Mononuclear cell (primary cell): ENCODE data around the gene BAHD1. TPM values are rescaled to one million over a fixed set of nuclear protein-coding genes. Genes with fewer than 3 reads are reported as not detected.

Experiments used
- H3K27me3 ChIP-seq: 2 replicates; pipeline ENCODE4 v1.6.0; 2011; ENCODE audit warnings: low read length, control low read depth; ENCODE audit not compliant: insufficient read depth
- H3K4me1 ChIP-seq: 2 replicates; pipeline ENCODE4 v1.5.1; 2011; ENCODE audit warnings: mild to moderate bottlenecking, low read length, control low read depth; ENCODE audit not compliant: insufficient read depth
- H3K4me3 ChIP-seq: 2 replicates; pipeline ENCODE4 v1.5.1; 2011; ENCODE audit warnings: mild to moderate bottlenecking, low read length, moderate library complexity
- H3K9me3 ChIP-seq: 2 replicates; pipeline ENCODE4 v1.5.1; 2011; ENCODE audit warnings: low read depth, mild to moderate bottlenecking, control low read depth, low read length
- total RNA-seq: library from RNA; depleted of rRNA; stranded (reverse); fragments of >200 nt; gene quantifications from one replicate; pipeline ENCODE4 v1.2.3, GENCODE V29; 2012

BAHD1 gene
- total RNA-seq, 1 donor, result 13.9 TPM

GRCh38 chr15:40465939-40466338 lies 25.2 kb downstream of the BAHD1 start:
- H3K27me3 ChIP-seq, result no peaks in the 10 kb centered on the region
- no peaks in the 10 kb centered on the region for H3K9me3 ChIP-seq
- peaks cover 7% of the 10 kb centered on the region for H3K4me1 ChIP-seq
- H3K4me3 ChIP-seq, result no peak overlapping the region

GRCh38 chr15:40466426-40467260 lies 25.9 kb downstream of the BAHD1 start:
- H3K9me3 ChIP-seq, result no peaks in the 10 kb centered on the region
- H3K27me3 ChIP-seq, result no peaks in the 10 kb centered on the region
- no peak overlapping the region for H3K4me3 ChIP-seq
- H3K4me1 ChIP-seq, result peaks cover 11% of the 10 kb centered on the region

DNA sequence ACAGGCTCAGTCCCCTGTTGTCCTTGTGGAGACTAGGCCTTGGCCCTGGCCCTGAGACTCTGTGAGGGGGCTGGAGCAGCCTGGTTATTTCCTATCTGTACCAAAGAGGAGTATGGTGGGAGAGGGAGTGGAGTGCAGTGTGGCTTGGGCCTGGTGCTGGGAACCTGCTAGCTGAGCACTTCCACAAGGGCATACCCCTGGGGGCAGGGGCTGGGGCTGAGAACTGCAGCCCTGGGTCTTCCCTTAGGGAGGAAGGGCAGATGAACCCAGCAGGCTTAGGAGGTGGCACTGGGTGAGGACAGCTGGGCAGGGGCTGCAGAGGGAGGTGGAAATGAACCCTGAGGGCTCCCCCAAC lies 26.5 kb downstream of the BAHD1 start:
- no peaks in the 10 kb centered on the region for H3K27me3 ChIP-seq
- H3K4me3 ChIP-seq, result no peak overlapping the region
- no peaks in the 10 kb centered on the region for H3K9me3 ChIP-seq
- peaks cover 17% of the 10 kb centered on the region for H3K4me1 ChIP-seq

GRCh38 chr15:40468898-40469331 lies 28.2 kb downstream of the BAHD1 start:
- Histone ChIP-seq H3K4me3 (no peak overlapping the region), H3K27me3 (no peaks in the 10 kb centered on the region), H3K4me1 (peaks cover 21% of the 10 kb centered on the region)

GRCh38 chr15:40469776-40470390 lies 29.1 kb downstream of the BAHD1 start:
- H3K4me3 ChIP-seq, result peak overlapping the region; percentile 37
- H3K27me3 ChIP-seq, result no peaks in the 10 kb centered on the region
- no peaks in the 10 kb centered on the region for H3K9me3 ChIP-seq
- peaks cover 21% of the 10 kb centered on the region for H3K4me1 ChIP-seq

More at GRCh38 chr15:40468898-40469331, 28.2 kb downstream of the BAHD1 start:
- no peaks in the 10 kb centered on the region for H3K9me3 ChIP-seq

GRCh38 chr15:40470423-40471104 lies 29.8 kb downstream of the BAHD1 start, which contains the start of gene CHST14:
Gene CHST14 (plus strand): TSS chr15:40470984. CDS start chr15:40471214, 230 bp downstream.
- no peaks in the 10 kb centered on the region for H3K27me3 ChIP-seq
- peaks cover 21% of the 10 kb centered on the region for H3K4me1 ChIP-seq
- peak within 1 kb of the TSS; percentile 60 for H3K4me3 ChIP-seq
- no peaks in the 10 kb centered on the region for H3K9me3 ChIP-seq

GRCh38 chr15:40471105-40471807 lies 30.5 kb downstream of the BAHD1 start:
- no peaks in the 10 kb centered on the region for H3K27me3 ChIP-seq
- H3K9me3 ChIP-seq, result no peaks in the 10 kb centered on the region
- H3K4me1 ChIP-seq, result peaks cover 21% of the 10 kb centered on the region
- H3K4me3 ChIP-seq, result peak overlapping the region; percentile 60

- Histone ChIP-seq H3K27me3 (no peaks in the 10 kb centered on the region), H3K4me3 (peak overlapping the region; percentile 60), H3K9me3 (no peaks in the 10 kb centered on the region), H3K4me1 (peaks cover 21% of the 10 kb centered on the region)
Measured at GRCh38 chr15:40471808-40472150, 31.0 kb downstream of the BAHD1 start.

DNA sequence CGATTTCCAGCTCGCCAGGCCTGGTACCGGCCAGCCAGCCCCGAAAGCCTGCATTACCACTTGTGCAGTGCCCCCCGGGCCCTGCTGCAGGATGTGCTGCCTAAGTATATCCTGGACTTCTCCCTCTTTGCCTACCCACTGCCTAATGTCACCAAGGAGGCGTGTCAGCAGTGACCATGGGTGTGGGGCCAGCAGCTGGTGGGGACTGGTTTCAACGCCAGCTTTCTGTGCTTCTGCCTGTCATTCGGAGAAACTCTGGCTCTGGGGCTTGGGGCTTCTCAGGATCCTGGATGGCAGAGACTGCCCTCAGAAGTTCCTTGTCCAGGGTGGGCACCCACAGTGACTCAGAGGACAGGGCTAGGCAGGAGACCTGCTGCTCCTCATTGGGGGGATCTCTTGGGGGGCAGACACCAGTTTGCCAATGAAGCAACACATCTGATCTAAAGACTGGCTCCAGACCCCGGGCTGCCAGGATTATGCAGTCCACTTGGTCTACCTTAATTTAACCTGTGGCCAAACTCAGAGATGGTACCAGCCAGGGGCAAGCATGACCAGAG lies 31.5 kb downstream of the BAHD1 start:
- Histone ChIP-seq H3K4me1 (peaks cover 21% of the 10 kb centered on the region), H3K4me3 (no peak overlapping the region), H3K27me3 (no peaks in the 10 kb centered on the region), H3K9me3 (no peaks in the 10 kb centered on the region)

DNA sequence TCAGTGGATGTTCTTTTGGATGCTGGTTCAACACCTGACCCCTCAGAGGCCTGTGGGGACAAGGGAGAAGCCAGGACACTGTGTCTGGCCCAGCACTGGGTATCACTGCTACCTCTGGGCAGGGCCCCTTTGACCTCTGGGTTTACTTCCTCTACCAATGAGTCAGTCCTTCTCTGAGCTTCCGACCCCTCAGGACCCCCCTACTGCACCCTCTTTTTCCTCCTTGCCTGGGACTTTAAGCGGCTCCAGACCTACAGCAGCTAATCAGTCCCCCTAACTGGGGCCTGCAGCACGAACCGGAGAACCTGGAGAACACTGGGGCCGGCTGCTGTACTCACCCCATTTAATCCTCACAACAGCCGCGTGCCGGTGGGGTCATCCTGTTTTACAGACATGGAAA lies 33.8 kb downstream of the BAHD1 start:
- H3K4me3 ChIP-seq, result no peak overlapping the region
- H3K9me3 ChIP-seq, result no peaks in the 10 kb centered on the region
- H3K4me1 ChIP-seq, result peaks cover 21% of the 10 kb centered on the region
- no peaks in the 10 kb centered on the region for H3K27me3 ChIP-seq

DNA sequence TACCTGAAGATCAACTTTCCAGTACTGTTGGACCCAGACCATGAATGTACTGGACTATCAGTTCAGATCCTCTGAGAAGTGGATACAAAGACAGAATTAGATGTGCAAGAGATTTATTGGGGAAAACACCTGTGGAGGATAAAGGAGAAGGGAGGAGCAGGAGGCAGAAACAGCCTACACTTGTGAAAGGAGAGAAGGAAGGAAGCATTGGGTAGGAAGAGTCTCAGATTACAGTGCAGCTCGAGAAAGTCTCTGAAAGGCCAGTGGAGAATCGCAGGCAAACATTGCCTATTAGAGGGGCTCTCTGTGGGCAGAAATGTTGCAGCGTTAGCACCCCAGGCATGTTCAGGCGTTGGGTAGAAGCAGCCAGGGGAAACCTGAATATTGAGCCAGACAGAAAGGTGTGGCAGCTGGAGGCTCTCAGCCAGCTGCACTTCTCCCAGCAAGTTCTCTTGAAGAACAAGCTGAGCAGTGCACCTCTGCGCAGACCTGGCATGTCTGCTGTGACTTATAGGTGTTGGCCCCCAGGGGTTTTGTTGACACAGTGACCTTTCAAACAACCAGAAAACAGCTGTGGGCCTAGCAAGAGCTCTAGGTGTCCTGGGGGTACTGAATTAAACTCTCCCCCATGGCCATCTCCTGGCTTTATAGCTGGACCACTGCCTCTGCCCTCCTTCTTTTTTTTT lies 37.0 kb downstream of the BAHD1 start:
- no peaks in the 10 kb centered on the region for H3K27me3 ChIP-seq
- no peak overlapping the region for H3K4me3 ChIP-seq
- no peaks in the 10 kb centered on the region for H3K9me3 ChIP-seq
- no peaks in the 10 kb centered on the region for H3K4me1 ChIP-seq

DNA sequence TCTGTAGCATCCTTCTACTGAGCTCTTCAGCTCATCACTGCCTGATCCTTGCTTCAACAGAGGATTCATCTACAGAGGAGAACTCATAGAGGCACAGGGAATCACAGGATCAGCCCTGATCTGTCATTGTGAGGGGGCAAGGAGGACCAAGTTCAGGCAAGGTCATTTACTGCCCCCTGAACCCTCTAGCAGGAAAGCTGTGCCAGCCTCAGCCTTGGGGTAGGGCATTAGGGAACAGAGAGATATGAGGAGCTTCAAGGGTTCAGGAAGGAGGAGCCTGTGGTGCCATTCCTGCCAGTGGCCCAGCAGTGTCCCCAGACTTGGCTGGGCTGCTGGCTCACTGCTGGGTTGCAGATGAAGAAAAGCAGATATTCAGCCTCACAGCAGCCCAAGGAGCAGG lies 38.3 kb downstream of the BAHD1 start:
- Histone ChIP-seq H3K27me3 (no peaks in the 10 kb centered on the region), H3K4me1 (no peaks in the 10 kb centered on the region), H3K9me3 (no peaks in the 10 kb centered on the region), H3K4me3 (no peak overlapping the region)

DNA sequence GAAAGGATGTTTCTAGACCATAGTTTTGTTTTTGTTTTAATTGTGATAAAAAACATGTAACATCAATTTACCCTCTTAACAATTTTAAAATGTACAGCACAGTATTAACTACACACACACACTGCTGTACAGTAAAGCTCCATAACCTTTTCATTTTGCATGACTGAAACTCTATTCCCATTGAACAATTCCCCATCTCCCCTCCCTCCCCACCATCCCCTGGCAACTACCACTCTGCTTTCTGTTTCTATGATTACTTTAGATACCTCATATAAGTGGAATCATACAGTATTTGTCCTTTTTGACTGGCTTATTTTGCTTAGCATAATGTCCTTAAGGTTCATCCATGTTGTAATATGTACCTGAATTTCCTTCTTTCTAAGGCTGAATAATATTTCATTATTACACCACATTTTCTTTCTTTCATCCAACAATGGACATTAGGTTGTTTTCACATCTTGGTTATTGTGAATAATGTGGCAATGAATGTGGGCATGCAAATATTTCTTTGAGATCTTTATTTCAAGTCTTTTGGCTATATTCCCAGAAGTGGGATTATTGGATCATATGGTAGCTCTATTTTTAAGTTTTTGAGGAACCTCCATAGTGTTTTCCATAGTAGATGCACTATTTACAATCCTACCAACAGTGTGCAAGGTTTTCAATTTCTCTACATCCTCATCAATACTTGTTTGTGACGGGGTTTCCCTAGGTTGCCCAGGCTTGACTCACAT lies 40.8 kb downstream of the BAHD1 start:
- Histone ChIP-seq H3K9me3 (no peaks in the 10 kb centered on the region), H3K4me1 (no peaks in the 10 kb centered on the region), H3K27me3 (no peaks in the 10 kb centered on the region), H3K4me3 (no peak overlapping the region)

GRCh38 chr15:40483919-40484318 lies 43.2 kb downstream of the BAHD1 start:
- H3K4me3 ChIP-seq, result no peak overlapping the region
- no peaks in the 10 kb centered on the region for H3K27me3 ChIP-seq
- no peaks in the 10 kb centered on the region for H3K9me3 ChIP-seq
- no peaks in the 10 kb centered on the region for H3K4me1 ChIP-seq
